IMR-90 (cell line): ENCODE measurements around the gene INPP1. TPM values are rescaled to one million over a fixed set of nuclear protein-coding genes. Genes with fewer than 3 reads are reported as not detected.

Experiments
- ATAC-seq: fragments of 200-7000 bp; cut with Tn5 transposase; 2 replicates; pipeline ENCODE4 v1.9.1; 2020; ENCODE audit warnings: low read depth, mild to moderate bottlenecking, moderate library complexity
- BruUV-seq: library from RNA; stranded (reverse); fragments of 400-500 nt; replicated peaks from 2 replicates; lab custom pipeline; 2021; lab: Mats Ljungman, UMichigan
- CTCF ChIA-PET: fragments of 300-600 bp; formaldehyde crosslinking; extraction: SDS; loops from one replicate; lab custom pipeline; 2021; ENCODE audit warnings: antibody characterized with exemption; lab: Yijun Ruan, JAX
- POLR2A ChIA-PET: fragments of 300-600 bp; sonication (Branson Sonifier 250); formaldehyde crosslinking; loops from one replicate; lab custom pipeline; 2022; ENCODE audit warnings: antibody characterized with exemption; ENCODE audit not compliant: unreplicated experiment; lab: Charles Lee
- DNase-seq: peaks from one replicate; pipeline ENCODE4 v3.0.0; 2013
- H2AFZ ChIP-seq: replicated peaks from 2 replicates; pipeline ENCODE3; 2013; ENCODE audit warnings: low read length, mild to moderate bottlenecking; ENCODE audit not compliant: poor library complexity
- H2AK5ac ChIP-seq: 2 replicates; pipeline ENCODE4 v1.6.1; 2013; ENCODE audit warnings: low read depth, low read length, inconsistent platforms
- H2AK9ac ChIP-seq: replicated peaks from 2 replicates; pipeline ENCODE3; 2013; ENCODE audit warnings: mild to moderate bottlenecking, low read depth, low read length, moderate library complexity; ENCODE audit not compliant: poor library complexity
- H2BK120ac ChIP-seq: 2 replicates; pipeline ENCODE4 v1.6.1; 2013; ENCODE audit warnings: low read depth, low read length, inconsistent platforms
- H2BK15ac ChIP-seq: 3 replicates; pipeline ENCODE4 v1.6.1; 2013; ENCODE audit warnings: low read depth, low read length, inconsistent platforms
- H2BK20ac ChIP-seq: 2 replicates; pipeline ENCODE4 v1.6.1; 2013; ENCODE audit warnings: low read depth, mild to moderate bottlenecking, inconsistent platforms, low read length, moderate library complexity
- H2BK5ac ChIP-seq: 2 replicates; pipeline ENCODE4 v1.6.1; 2013; ENCODE audit warnings: mild to moderate bottlenecking, low read depth, low read length, inconsistent platforms; ENCODE audit not compliant: poor library complexity, severe bottlenecking
- H3K14ac ChIP-seq: replicated peaks from 2 replicates; pipeline ENCODE4 v1.6.1; 2013; ENCODE audit warnings: low read depth, low read length, inconsistent platforms
- H3K18ac ChIP-seq: 2 replicates; pipeline ENCODE4 v1.6.1; 2013; ENCODE audit warnings: low read depth, low read length, control low read depth
- H3K23ac ChIP-seq: 2 replicates; pipeline ENCODE4 v1.6.1; 2013; ENCODE audit warnings: low read depth, low read length, inconsistent platforms
- H3K27ac ChIP-seq: 2 replicates; pipeline ENCODE4 v1.5.1; 2013; ENCODE audit warnings: mild to moderate bottlenecking, control low read depth, low read length; ENCODE audit not compliant: insufficient read depth
- H3K27me3 ChIP-seq: 2 replicates; pipeline ENCODE4 v1.6.1; 2013; ENCODE audit warnings: low read length; ENCODE audit not compliant: control insufficient read depth, insufficient read depth
- H3K36me3 ChIP-seq: 2 replicates; pipeline ENCODE4 v1.6.1; 2013; ENCODE audit warnings: low read length, mixed read lengths; ENCODE audit not compliant: control insufficient read depth, insufficient read depth
- H3K4ac ChIP-seq: 2 replicates; pipeline ENCODE4 v1.6.1; 2013; ENCODE audit warnings: low read depth, low read length, inconsistent platforms
- H3K4me1 ChIP-seq: 2 replicates; pipeline ENCODE4 v1.6.1; 2013; ENCODE audit warnings: low read length, mixed read lengths; ENCODE audit not compliant: control insufficient read depth, insufficient read depth
- H3K4me2 ChIP-seq: 2 replicates; pipeline ENCODE4 v1.6.1; 2013; ENCODE audit warnings: low read depth, mild to moderate bottlenecking, control low read depth, low read length, moderate library complexity
- H3K4me3 ChIP-seq: 2 replicates; pipeline ENCODE4 v1.5.1; 2013; ENCODE audit warnings: low read depth, mild to moderate bottlenecking, control low read depth, low read length, moderate library complexity; ENCODE audit not compliant: insufficient read depth
- H3K56ac ChIP-seq: 2 replicates; pipeline ENCODE4 v1.6.1; 2013; ENCODE audit warnings: low read length, inconsistent platforms; ENCODE audit not compliant: insufficient read depth; ENCODE audit errors: extremely low read depth
- H3K79me1 ChIP-seq, 2 experiments: 2 replicates each; pipeline ENCODE4 v1.6.1; 2013; ENCODE audit warnings: low read length in 2 of 2, inconsistent platforms in 1 of 2, low read depth in 1 of 2
- H3K9ac ChIP-seq: 2 replicates; pipeline ENCODE4 v1.6.1; 2013; ENCODE audit warnings: low read depth, low read length, control low read depth
- H3K9me1 ChIP-seq: 2 replicates; pipeline ENCODE4 v1.6.1; 2013; ENCODE audit warnings: low read length, inconsistent platforms; ENCODE audit not compliant: insufficient read depth
- H3K9me3 ChIP-seq: 2 replicates; pipeline ENCODE4 v1.6.1; 2013; ENCODE audit warnings: low read length; ENCODE audit not compliant: control insufficient read depth, insufficient read depth
- H4K20me1 ChIP-seq: 2 replicates; pipeline ENCODE4 v1.6.1; 2013; ENCODE audit warnings: low read length, inconsistent platforms; ENCODE audit not compliant: insufficient read depth
- H4K5ac ChIP-seq: 2 replicates; pipeline ENCODE4 v1.6.1; 2013; ENCODE audit warnings: mild to moderate bottlenecking, low read depth, low read length, control low read depth
- H4K8ac ChIP-seq, 2 experiments: 2 replicates each; pipeline ENCODE4 v1.6.1; 2013; ENCODE audit warnings: low read depth in 2 of 2, low read length in 2 of 2, control low read depth in 1 of 2, inconsistent platforms in 1 of 2
- H4K91ac ChIP-seq: 2 replicates; pipeline ENCODE4 v1.6.1; 2013; ENCODE audit warnings: low read depth, low read length, inconsistent platforms; ENCODE audit not compliant: insufficient read depth
- FOS ChIP-seq: fragments of 150-350 bp; IDR thresholded peaks from 2 replicates; pipeline ENCODE4 v1.6.1; 2016; ENCODE audit warnings: low read depth, low read length
- MAZ ChIP-seq: IDR thresholded peaks from 2 replicates; pipeline ENCODE4 v1.6.1; 2012; ENCODE audit warnings: low read depth, mild to moderate bottlenecking, low read length, improper control_type of control experiment, moderate library complexity, borderline replicate concordance
- MXI1 ChIP-seq: IDR thresholded peaks from 2 replicates; pipeline ENCODE4 v1.6.1; 2012; ENCODE audit warnings: low read depth, mild to moderate bottlenecking, low read length, moderate library complexity, borderline replicate concordance
- NFE2L2 ChIP-seq: fragments of 150-350 bp; IDR thresholded peaks from 2 replicates; pipeline ENCODE4 v1.6.1; 2016; ENCODE audit warnings: low read depth, mild to moderate bottlenecking, low read length
- RAD21 ChIP-seq: IDR thresholded peaks from 2 replicates; pipeline ENCODE4 v1.6.1; 2012; ENCODE audit warnings: low read length, improper control_type of control experiment
- RFX5 ChIP-seq: IDR thresholded peaks from 2 replicates; pipeline ENCODE4 v1.8.0; 2012; ENCODE audit warnings: low read depth, mild to moderate bottlenecking, low read length, moderate library complexity
- SMC3 ChIP-seq: fragments of 150-350 bp; IDR thresholded peaks from 2 replicates; pipeline ENCODE4 v1.6.1; 2016; ENCODE audit warnings: low read depth, mild to moderate bottlenecking, antibody characterized with exemption, low read length, moderate library complexity
- WGBS, 2 experiments: methylation state at CpG; one replicate each; pipeline versions ENCODE4 v1.1.5 to v1.1.7; 2013; ENCODE audit warnings: missing lambda C conversion rate in 2 of 2; ENCODE audit not compliant: insufficient read length in 1 of 2; ENCODE audit errors: extremely low coverage in 2 of 2; 5-methylcytosine and 5-hydroxymethylcytosine counted together
- dilution Hi-C: fragments of 300-500 bp; cut with HindIII; formaldehyde crosslinking; loops from one replicate; pipeline ENCODE4 v1.14.3; 2018; ENCODE audit warnings: low sequenced_read_pairs; ENCODE audit not compliant: unreplicated experiment
- in situ Hi-C: fragments of 300-500 bp; cut with MboI; formaldehyde crosslinking; loops from 3 replicates; pipeline ENCODE4 v1.14.3; 2019; ENCODE audit warnings: low sequenced_read_pairs, inconsistent platforms, mixed read lengths
- intact Hi-C: fragments of 100-400 bp; cut with micrococcal nuclease; formaldehyde crosslinking; loops from 2 replicates; pipeline ENCODE4 v1.10.0; 2022
- polyA plus RNA-seq, 3 experiments: library from polyadenylated mRNA; depleted of rRNA; stranded (reverse); fragments of >200 nt; gene quantifications; 2 replicates each; pipeline ENCODE4 v1.2.3, GENCODE V29; 2012; ENCODE audit warnings: low replicate concordance in 1 of 3
- total RNA-seq: library from RNA; depleted of rRNA; stranded (reverse); fragments of >200 nt; gene quantifications from 2 replicates; pipeline ENCODE4 v1.2.3, GENCODE V29; 2012
- TF ChIP-seq, protein P1 (sequence below): conservative IDR thresholded peaks from 2 replicates; pipeline ENCODE4 v1.5.1; 2012; ENCODE audit warnings: mild to moderate bottlenecking, low read depth, low read length, improper control_type of control experiment
- TF ChIP-seq, protein P2 (sequence below): fragments of 150-350 bp; IDR thresholded peaks from 2 replicates; pipeline ENCODE4 v1.6.1; 2016; ENCODE audit warnings: low read depth, mild to moderate bottlenecking, low read length, moderate library complexity, borderline replicate concordance

INPP1 gene
- total and polyA plus RNA-seq, 2 of the 4 experiments (the other 2 are of a cell fraction): 4.1 to 10.1 TPM

DNA sequence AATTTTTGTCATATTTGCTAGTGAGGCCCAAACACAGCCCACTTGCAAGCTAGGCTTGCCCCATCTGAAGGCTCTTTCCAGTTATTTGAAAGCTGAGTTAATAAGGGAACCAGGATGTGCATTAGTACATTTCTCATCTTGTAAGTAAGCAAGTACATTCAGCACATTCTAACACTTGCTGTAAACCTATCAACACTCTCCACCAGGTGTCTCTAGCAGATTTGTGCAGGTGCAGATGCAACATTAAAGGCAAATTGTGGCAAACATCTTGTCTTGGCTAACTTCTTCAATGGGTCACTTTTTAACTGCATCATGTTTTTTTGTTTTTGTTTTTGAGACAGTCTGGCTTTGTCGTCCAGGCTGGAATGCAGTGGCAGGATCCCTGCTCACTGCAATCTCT, 39.5 kb downstream of the INPP1 start:
- ATAC-seq (no peak), DNase-seq (peak; percentile 41)
- Histone ChIP-seq H3K4me2 (no peak overlapping the region), H3K27me3 (no peaks in the 10 kb centered on the region), H2BK5ac (no peak overlapping the region), H3K23ac (no peak overlapping the region), H3K79me1 (no peaks in the 10 kb centered on the region), H4K5ac (no peak overlapping the region), H3K4me3 (no peak overlapping the region), H3K18ac (no peak overlapping the region), H2AK9ac (no peak overlapping the region), H2BK15ac (no peak overlapping the region), H2AFZ (no peak overlapping the region), H3K9me1 (no peaks in the 10 kb centered on the region), H3K4ac (no peak overlapping the region), H4K20me1 (no peaks in the 10 kb centered on the region), H3K36me3 (no peaks in the 10 kb centered on the region), H2BK120ac (no peak overlapping the region), H3K27ac (no peak overlapping the region), H3K56ac (no peak overlapping the region), H3K9me3 (no peaks in the 10 kb centered on the region), H3K9ac (no peak overlapping the region), H4K8ac (no peak overlapping the region), H2AK5ac (no peak overlapping the region), H2BK20ac (no peak overlapping the region), H3K4me1 (no peaks in the 10 kb centered on the region), H4K91ac (no peak overlapping the region), H3K14ac (no peak overlapping the region)
- POLR2A ChIA-PET: no interaction called here
- no CpG with 5 or more reads among the region's 1 CpG for WGBS, 2 experiments
- TF ChIP-seq SMC3 (peak; percentile 28), MXI1 (no peak), RAD21 (peak; percentile 36; the same call in 1 of the 2 replicates), FOS (no peak), RFX5 (no peak), NFE2L2 (no peak), MAZ (no peak)
- TF ChIP-seq, protein P1, sequence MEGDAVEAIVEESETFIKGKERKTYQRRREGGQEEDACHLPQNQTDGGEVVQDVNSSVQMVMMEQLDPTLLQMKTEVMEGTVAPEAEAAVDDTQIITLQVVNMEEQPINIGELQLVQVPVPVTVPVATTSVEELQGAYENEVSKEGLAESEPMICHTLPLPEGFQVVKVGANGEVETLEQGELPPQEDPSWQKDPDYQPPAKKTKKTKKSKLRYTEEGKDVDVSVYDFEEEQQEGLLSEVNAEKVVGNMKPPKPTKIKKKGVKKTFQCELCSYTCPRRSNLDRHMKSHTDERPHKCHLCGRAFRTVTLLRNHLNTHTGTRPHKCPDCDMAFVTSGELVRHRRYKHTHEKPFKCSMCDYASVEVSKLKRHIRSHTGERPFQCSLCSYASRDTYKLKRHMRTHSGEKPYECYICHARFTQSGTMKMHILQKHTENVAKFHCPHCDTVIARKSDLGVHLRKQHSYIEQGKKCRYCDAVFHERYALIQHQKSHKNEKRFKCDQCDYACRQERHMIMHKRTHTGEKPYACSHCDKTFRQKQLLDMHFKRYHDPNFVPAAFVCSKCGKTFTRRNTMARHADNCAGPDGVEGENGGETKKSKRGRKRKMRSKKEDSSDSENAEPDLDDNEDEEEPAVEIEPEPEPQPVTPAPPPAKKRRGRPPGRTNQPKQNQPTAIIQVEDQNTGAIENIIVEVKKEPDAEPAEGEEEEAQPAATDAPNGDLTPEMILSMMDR: peak; percentile 27; the same call in 1 of the 2 replicates
- TF ChIP-seq, protein P2, sequence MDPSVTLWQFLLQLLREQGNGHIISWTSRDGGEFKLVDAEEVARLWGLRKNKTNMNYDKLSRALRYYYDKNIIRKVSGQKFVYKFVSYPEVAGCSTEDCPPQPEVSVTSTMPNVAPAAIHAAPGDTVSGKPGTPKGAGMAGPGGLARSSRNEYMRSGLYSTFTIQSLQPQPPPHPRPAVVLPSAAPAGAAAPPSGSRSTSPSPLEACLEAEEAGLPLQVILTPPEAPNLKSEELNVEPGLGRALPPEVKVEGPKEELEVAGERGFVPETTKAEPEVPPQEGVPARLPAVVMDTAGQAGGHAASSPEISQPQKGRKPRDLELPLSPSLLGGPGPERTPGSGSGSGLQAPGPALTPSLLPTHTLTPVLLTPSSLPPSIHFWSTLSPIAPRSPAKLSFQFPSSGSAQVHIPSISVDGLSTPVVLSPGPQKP: no peak
- no TSS peak for BruUV-seq
- CTCF ChIA-PET: interaction anchor here (0.6 kb wide), 1 partner anchor 282 kb away, joined by 3 read pairs; no protein-coding TSS in a partner anchor
- dilution Hi-C loops: no loop called here
- intact Hi-C loops: no loop called here
- in situ Hi-C loops: no loop called here
